Dermis microvascular lymphatic vessel endothelial cell (primary cell): ENCODE results near the gene EIF2S2. TPM values are rescaled to one million over a fixed set of nuclear protein-coding genes. Genes with fewer than 3 reads are reported as not detected.

ENCODE experiments used
- DNase-seq, 2 donors: peaks; one replicate each; pipeline versions ENCODE4 v3.0.0 to v3.0.0-alpha.2; 2010; ENCODE audit warnings: low read depth in 2 of 2
- total RNA-seq: library from RNA; depleted of rRNA; stranded (reverse); fragments of >200 nt; gene quantifications from 2 replicates; pipeline ENCODE4 v1.2.1, GENCODE V29; 2014

EIF2S2 gene
- total RNA-seq, 1 donor from 2014 or later = 61.9 TPM

DNA sequence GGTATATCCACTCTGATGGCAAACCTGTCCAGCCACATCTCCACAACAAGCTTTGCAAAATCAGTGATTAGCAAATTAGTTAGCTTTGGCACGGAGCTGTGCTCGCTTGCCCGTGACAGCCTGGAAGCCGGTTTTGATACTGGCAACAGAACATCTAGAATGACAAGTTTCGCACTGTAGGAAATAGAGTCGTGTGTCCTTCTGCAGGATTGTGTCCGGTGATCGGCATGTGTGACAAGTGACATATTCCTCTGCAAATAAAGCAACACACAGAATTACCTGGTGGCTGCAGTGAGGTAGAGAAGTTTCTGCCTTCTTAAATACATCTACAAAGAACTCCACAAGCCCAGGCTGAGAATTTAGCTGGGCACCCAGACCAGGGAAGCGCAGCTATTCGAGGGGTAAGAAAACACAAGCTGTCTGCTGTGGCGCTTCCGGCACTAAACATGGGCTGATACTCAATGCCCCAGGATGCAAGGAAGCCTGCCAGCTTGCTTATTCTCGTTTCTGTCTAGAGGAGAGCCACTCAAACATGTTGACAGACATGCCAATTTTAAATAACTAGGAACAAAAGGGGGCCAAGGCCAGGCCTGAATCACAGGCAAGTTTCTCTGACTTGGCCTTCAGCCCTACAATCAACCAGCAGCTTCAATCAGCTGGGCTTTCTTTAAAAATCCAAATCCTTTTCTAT lies 22.2 kb downstream of the EIF2S2 start:
- DNase-seq = no peak

DNA sequence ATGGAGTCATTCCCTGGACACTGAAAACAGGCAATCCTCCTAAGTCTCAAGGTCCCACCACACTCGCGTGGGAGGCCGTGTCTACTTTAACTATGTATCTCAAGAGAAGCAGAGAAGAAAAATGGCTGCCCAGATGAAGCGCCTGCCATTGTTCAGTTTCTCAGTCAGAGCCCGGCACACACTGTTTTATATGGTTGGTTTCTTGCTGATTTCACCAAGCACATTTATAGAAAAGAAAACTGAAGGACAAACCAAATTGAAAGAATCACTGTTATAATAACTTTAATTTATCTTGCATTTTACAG lies 22.9 kb downstream of the EIF2S2 start:
- no peak for DNase-seq

DNA sequence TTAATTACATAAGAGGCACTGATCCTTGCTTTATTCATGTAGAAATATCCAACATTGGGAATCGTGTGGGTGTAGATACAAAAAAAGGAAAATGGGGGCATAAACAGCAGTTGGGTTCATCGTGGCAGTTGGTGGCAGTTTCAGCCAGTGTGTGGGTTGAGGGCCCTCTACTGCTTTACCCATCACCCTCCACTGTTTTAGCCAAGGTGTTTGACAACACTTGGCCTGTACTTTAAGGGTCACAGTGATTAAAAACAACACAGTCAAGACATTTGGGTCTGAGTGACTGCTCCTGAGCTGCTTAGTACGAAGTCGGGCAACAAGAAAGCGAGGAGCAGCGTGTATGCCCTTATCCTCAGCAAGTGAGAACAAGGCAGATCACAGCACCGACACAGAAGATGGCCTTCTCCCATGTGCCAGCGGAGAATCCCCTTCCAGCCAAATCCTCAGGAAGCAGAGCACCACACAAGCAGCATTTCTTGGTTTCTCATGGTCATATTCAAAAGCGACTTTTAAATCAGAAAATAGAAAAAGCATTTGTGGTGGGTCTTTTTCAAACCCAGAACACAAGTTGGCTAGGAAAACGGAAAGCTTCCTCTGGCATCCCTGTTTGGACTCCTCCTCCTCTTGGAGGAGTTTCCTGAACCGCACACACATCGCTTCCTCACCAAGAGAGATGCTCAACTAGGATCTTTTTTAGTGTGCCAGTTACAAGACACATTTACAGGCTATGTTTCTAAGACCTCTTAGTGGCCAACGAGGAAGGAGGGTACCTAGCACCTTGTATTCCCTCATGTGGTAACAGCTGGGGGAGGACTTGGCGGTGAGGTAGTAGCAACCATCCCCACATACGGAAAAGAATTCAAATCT lies 23.5 kb downstream of the EIF2S2 start:
- no peak for DNase-seq

DNA sequence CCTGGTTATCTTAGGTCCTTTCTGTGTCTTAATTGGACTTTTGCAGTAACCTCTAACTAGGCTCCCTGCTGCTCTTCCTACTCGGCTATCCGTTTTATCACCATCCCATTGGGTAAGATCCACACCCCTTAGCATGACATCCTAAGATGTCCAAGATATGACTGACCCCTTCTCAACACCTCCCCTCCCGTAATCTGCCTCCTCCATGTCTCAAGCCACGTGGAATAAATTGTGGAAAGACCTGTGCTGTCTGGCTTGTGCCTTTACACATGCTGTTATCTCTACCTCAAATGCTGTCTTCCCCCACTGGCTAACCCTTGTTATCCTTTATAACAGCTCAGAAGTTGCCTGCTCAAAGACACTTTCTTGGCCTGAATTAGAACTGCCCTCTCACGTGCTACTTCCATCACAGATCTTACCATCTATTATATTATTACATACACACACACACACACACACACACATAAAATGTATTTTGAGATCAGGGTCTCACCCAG lies 26.5 kb downstream of the EIF2S2 start:
- DNase-seq = no peak

DNA sequence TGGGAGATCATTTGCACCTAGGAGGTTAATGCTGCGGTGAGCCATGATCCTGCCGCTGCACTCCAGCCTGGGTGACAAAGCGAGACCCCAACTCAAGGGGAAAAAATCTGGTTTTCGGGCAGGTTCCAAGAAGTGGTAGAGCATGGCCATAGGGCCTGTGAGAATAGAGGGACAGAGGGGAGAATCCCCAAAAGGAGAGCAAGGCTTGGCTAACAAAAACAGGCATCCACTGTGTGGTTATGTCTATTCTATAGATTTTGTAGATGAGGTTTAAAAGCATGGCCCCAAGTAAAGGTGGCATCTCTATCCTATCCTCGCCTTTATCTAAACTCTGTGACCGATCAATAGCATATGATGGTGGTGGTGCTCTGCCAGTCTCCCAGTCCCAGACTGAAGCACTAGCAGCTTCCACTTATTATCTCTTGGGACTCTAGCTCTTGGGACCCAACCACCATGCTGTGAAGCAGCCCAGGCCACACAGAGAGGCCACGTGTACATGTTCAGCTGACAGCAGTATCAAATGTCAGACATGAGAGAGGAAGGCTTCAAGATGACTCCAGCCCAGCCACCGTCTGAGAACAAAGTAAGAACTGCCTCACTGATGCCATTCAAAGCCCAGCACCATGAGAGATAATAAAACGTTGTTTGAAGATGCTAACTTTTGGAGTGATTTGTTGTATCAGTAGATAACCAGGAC lies 27.7 kb downstream of the EIF2S2 start:
- no peak for DNase-seq

DNA sequence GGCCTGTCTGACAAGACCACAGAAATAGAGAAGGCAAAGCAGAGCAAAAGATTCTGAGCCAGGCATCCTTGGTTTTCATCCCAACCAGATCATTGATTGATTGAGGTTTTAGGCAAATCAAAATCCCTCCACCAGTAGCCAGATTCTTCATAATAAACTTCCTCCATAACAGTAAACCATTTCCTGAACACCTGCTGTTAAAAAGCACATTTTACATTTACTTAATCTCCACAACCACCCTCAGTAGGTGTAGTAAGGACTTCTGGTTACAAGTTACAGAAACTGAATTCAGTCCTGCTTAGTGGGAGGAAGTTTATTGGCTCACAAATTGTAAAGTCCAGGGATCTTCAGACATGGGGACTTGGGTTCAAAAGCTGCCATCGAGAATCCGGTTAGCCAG lies 28.3 kb downstream of the EIF2S2 start:
- no peak for DNase-seq

DNA sequence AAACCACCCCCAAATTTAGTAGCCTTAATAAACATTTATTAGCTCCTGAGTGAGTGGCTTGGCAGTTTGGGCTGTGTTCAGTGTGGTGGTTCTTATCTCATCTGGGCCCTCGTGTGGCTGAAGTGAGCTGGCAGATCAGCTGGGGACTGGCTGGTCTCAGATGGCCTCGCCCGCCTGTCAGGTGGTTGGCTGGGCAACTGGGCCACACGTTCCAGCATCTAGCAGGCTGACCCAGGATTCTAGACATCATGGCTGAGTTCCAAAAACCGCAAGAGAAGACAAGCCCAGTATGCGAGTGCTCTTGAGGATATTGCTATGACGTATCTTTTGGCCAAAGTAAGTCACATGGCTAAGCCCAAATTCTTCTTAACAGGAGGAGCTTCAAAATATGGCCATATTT lies 28.9 kb downstream of the EIF2S2 start:
- DNase-seq = peak in 1 of 2 donors; percentile 28

DNA sequence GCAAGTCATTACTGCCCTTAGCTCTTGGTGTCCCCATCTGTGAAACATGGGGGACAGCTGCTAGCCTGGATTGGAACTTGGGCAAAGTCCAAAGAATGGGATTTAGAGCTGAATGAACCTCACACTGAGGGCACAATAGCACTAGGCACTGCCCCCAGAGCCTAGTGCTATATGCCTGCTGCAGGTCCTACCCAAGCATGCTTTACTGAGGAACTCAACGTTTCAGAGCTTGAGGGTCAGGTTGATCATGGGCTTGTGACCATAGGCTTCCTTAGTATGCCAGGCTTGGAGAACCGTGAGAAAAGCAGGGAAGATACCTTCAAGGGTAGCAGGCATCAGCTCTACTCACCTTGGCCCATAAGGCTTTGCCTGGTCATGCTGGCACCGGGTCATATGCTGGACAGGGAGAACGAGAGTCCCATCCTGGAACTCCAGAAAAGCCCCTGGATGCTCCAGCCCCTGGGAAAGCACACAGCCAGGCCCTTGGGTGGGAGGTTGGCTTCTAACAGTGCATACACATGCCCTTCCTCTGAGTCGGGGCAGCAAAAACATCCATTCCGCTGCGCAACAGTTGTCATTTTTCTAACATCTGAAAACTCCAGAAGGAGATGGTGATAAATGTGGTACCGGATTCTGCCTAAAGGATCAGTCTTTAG lies 29.7 kb downstream of the EIF2S2 start:
- no peak for DNase-seq

DNA sequence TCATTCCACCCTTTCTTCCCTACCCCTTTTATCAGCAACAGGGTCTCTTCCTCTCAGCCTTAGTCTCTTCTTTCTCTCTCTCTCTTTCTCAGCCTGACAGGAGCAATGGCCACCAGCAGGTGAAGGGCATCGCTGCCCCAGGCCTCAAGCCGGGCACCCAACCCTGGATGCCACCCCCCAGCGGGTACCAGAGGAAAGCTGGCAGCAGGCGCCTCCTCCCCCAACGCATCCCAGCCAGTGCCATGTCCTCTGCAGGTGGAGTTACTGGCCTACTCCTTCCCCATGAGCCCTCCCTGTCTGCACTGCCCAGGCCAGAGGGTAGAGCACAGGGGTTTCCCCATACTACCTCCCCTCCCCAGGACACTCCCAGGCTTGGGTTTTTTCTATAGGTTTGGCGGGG lies 32.2 kb downstream of the EIF2S2 start:
- no peak for DNase-seq

DNA sequence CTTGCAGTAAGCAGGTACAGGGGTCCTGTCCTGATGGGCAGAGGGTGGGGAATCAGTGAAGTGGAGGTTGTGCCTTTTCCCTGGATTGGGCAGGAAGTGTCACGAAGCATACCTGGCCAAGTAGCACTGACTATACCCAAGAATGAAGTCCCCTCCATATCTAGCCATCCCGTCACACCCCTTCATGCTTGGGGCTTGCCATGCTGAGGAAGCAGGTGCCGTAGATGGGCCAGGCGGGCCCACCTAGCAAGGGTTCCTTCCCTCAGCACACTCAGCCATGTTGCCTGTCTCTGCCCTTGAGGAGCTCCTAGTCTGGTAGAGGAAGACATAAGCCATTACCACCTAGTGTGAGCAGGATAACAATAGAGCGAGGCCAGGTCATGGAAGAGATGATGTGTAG lies 33.5 kb downstream of the EIF2S2 start:
- no peak for DNase-seq

DNA sequence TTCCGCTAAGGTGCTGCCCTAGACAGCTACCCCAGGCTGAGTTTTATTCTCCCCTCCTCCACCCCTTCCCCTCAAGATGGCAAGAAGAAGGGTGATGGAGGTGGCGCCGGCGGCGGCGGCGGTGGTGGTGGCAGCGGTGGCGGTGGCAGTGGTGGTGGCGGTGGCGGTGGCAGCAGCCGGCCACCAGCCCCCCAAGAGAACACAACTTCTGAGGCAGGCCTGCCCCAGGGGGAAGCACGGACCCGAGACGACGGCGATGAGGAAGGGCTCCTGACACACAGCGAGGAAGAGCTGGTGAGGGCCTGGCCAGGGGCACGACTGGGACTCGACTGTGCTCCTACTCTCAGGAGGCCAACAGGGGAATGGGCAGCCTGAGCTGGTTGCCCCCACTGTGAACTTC lies 35.1 kb downstream of the EIF2S2 start:
- DNase-seq = no peak

DNA sequence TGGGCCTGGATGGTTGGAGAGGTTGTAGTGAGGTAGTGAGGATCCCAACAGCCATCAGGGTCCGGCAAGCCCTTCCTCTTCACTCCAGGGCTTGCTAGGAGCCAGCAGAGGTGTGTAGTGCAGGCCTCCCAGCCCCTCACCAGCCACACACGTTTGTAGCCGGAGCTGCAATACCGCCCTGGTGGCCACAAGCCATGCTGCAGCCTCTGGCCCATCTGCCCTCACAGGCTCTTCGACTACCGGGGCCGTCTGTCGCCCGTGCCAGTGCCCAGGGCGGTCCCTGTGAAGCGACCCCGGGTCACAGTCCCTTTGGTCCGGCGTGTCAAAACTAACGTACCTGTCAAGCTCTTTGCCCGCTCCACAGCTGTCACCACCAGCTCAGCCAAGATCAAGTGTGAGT lies 36.4 kb downstream of the EIF2S2 start:
- no peak for DNase-seq

DNA sequence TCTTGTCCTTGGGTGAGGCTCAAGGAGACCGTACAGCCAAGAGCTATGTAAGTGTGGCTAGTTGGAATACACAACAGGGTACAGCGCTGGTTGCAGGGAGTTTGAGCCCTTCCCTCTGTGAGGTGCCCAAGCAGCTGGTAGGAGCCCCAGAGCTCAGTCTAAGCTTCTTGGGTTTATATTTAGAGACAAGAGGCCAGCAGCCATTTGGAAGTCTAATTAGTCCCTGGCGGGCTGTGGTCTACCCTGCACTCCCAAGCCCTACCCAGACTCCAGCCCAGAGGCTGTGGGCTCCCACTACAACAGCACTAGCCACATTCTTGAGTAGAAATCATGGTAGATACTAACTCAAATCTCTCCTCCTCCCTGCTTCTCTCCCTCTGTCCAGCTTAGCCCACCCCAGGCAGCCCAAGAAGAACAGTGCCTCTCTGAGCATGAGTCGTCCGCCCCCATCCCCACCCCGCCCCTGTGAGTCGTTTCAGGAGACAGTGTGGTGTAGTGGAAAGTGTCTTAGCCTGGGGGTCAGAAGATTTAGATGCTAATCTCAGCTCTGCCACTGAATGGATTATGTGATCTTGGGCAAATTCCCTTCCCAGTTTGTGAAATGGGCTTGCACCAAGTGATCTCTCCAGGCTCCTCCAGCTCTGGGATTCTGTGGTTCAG lies 37.8 kb downstream of the EIF2S2 start:
- DNase-seq = no peak

DNA sequence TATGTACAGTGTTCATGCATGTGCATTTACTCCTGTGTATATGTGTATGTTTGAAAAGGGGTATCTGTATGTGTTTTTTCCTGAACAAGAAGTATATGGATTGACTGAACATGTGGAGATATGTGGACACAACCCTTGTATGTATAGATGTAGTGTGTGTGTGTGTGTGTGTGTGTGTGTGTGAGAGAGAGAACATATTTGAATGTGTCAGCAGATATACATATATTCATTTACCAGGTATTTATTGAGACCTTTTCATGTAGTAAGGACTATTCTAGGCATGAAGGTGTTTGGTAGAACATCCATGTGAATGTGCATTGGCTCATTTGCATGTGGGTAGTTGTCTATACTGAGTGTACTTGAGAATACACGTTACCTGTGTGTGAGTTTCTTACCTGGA lies 39.3 kb downstream of the EIF2S2 start:
- DNase-seq = no peak

DNA sequence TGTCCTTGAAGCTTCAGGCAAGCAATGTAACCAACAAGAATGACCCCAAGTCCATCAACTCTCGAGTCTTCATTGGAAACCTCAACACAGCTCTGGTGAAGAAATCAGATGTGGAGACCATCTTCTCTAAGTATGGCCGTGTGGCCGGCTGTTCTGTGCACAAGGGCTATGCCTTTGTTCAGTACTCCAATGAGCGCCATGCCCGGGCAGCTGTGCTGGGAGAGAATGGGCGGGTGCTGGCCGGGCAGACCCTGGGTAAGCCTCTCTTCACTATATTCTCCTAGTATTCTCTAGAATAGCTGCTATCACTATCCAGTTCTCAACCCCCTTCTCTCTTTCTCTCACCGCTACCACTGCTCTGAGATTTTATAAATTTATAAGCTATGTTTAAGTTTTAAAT lies 40.0 kb downstream of the EIF2S2 start:
- no peak for DNase-seq

DNA sequence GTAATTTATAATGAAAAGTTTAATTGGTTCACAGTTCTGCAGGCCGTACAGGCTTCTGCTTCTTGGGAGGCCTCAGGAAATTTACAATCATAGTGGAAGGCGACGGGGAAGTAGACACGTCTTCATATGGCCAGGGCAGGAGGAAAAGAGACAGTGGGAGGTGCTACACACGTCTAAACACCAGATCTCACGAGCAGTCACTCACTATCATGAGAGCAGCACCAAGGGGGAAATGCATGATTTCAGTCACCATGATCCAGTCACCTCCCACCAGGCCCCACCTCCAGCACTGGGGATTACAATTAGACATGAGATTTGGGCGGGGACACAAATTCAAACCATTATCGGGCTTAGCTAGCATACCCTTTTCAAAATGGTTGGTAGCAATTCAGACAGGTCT lies 41.2 kb downstream of the EIF2S2 start:
- DNase-seq = no peak

DNA sequence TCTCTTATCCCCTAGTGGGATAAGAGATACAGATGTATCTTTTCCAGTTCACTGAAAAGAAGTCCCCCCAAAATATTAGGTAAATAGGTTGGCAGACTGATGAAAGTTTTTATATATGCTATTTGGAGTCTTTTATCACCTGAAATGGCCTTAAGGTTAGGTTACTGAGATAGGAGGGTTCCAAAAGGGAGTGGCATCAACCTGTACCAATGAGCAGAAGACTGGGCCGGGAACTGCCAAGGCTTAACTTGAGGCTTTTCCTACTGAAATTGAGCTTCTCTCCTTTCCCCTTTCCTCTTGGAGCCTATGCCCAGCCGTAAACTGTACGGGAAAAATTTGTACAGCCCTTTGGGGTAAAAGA lies 42.0 kb downstream of the EIF2S2 start:
- DNase-seq = no peak

DNA sequence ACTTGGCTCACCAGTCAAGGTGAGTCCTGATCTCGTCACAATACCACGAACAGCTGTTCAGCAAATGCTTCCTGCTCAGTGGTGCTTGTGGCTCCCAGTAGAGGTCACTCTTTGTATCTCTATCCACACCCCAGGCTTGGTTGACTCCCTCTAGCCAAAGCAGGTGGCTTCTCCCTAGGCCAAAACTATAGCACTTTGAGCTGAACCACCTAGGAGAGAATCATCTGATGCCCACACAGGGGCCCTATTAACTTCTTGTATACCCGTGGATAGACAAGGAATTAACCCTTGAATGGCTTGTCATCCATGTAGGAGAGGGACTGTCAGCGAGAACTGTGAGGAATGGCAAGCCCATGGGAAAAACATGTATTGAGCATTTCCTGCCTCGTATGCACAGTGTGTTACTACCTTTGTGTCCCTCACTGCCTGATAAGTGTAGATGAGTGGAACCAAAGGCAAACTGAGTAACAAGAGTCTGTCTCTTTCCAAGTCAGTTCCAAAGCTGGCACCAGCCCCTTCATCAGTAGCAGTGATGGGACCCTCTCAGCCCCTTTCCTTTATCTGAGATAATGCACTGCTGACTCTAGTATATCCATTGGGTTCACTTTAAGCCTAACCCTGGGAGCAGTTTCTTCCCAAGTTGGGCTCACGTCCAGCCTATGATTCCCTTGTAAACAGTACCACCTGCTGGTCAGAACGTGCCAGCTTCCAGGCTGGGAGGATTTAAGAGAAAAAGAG lies 42.5 kb downstream of the EIF2S2 start:
- DNase-seq = peak; percentile 74 to 84

DNA sequence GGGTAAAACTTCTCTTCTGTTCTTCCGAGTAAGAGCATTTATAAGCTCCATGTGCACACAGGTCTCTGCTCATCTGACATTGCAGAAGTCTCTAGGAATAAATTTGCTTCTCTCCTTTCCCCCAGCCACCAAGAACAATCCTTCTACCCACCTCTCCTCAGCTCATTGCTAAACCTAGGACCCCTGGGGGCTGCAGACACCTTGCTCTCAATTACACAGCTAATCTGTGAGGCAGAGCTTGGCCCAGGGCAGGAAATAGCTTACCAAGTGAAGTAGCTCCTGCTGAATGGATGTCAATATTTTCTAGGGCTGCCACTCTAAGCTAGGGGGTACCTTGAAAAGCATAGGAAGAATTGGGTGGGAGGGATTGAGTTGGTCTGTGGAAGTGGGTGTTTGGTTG lies 44.0 kb downstream of the EIF2S2 start:
- no peak for DNase-seq

DNA sequence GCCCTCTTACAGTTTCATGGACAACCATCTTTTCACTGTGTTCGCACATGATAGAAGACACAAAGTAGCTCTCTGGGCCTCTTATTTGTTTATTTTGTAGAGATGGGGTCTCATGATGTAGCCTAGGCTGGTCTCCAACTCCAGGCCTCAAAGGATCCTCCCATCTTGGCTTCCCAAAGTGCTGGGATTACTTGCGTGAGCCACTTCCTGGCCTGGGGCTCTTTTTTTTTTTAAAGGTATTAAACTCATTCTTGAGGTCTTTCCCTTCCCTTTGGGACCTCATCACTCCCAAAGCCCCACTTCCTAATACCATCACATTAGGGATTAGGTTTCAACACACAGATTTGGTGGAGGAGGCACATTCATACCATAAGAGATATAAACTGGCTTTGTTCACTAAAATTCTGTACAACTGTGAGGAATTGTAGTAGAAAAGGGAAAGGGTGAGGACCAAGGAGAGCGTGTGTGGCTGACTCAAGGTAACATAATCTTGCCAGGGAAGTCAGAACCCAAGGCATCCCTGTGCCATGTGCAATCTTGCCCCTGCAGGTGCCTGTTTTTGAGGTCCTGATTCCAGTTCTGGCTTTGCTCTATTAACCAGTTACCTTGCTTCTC lies 45.5 kb downstream of the EIF2S2 start:
- no peak for DNase-seq
